Measurements from ENCODE around the gene C4BPB.

The C4BPB gene

GRCh38 chr1:207059881-207060280, 28.8 kb upstream of the C4BPB start:
- DNase-seq (ENCODE audit: low read depth in 2 of 2) = no peak

- no peak for DNase-seq (ENCODE audit: low read depth in 2 of 2)
These were observed 28.1 kb upstream of the C4BPB start for GRCh38 chr1:207060596-207060995.

GRCh38 chr1:207062058-207062457, 26.6 kb upstream of the C4BPB start:
- no peak for DNase-seq (ENCODE audit: low read depth in 2 of 2)

- no peak for DNase-seq (ENCODE audit: low read depth in 2 of 2)
These were observed 25.6 kb upstream of the C4BPB start for GRCh38 chr1:207063014-207063413.

- DNase-seq (ENCODE audit: low read depth in 2 of 2) = no peak
These were observed 24.1 kb upstream of the C4BPB start for GRCh38 chr1:207064561-207064960.

- DNase-seq (ENCODE audit: low read depth in 2 of 2) = no peak
These were observed 21.5 kb upstream of the C4BPB start for GRCh38 chr1:207067185-207067584.

GRCh38 chr1:207067665-207068064, 21.0 kb upstream of the C4BPB start:
- no peak for DNase-seq (ENCODE audit: low read depth in 2 of 2)

- DNase-seq (ENCODE audit: low read depth in 2 of 2) = no peak
These were observed 19.6 kb upstream of the C4BPB start for GRCh38 chr1:207069061-207069460.

GRCh38 chr1:207069858-207070506, 18.7 kb upstream of the C4BPB start:
- DNase-seq (ENCODE audit: low read depth in 2 of 2) = no peak

GRCh38 chr1:207070811-207071210, 17.8 kb upstream of the C4BPB start:
- DNase-seq (ENCODE audit: low read depth in 2 of 2) = no peak

- DNase-seq (ENCODE audit: low read depth in 2 of 2) = no peak
These were observed 17.2 kb upstream of the C4BPB start for GRCh38 chr1:207071426-207071825.

GRCh38 chr1:207072233-207072632, 16.4 kb upstream of the C4BPB start:
- no peak for DNase-seq (ENCODE audit: low read depth in 2 of 2)

GRCh38 chr1:207073906-207074820, 14.5 kb upstream of the C4BPB start:
- no peak for DNase-seq (ENCODE audit: low read depth in 2 of 2)

GRCh38 chr1:207076181-207076955, 12.3 kb upstream of the C4BPB start:
- no peak for DNase-seq (ENCODE audit: low read depth in 2 of 2)

GRCh38 chr1:207077012-207077411, 11.6 kb upstream of the C4BPB start:
- DNase-seq (ENCODE audit: low read depth in 2 of 2) = no peak

GRCh38 chr1:207077470-207078377, 10.9 kb upstream of the C4BPB start:
- peak in 1 of 2 donors; percentile 33 for DNase-seq (ENCODE audit: low read depth in 2 of 2)

- no peak for DNase-seq (ENCODE audit: low read depth in 2 of 2)
These were observed 10.0 kb upstream of the C4BPB start for GRCh38 chr1:207078578-207079132.

- no peak for DNase-seq (ENCODE audit: low read depth in 2 of 2)
These were observed 8.9 kb upstream of the C4BPB start for GRCh38 chr1:207079706-207080241.

GRCh38 chr1:207081088-207081487, 7.6 kb upstream of the C4BPB start:
- DNase-seq (ENCODE audit: low read depth in 2 of 2) = no peak

- no peak for DNase-seq (ENCODE audit: low read depth in 2 of 2)
These were observed 6.9 kb upstream of the C4BPB start for GRCh38 chr1:207081806-207082205.

- no peak for DNase-seq (ENCODE audit: low read depth in 2 of 2)
These were observed 4.4 kb upstream of the C4BPB start for GRCh38 chr1:207084232-207084631.
